SK-N-SH (cell line): ENCODE data around the gene ZSWIM7. TPM values are rescaled to one million over a fixed set of nuclear protein-coding genes. Genes with fewer than 3 reads are reported as not detected.
"Not testable (repeated sequence)": the region's sequence is repeated elsewhere in the genome, so short reads cannot be mapped to it uniquely, and the experiment has no call there.

Experiments used
- CTCF ChIA-PET: fragments of 300-600, 350-600 bp; formaldehyde crosslinking; extraction: SDS; loops from one replicate; lab custom pipeline; 2021; lab: Yijun Ruan, JAX
- POLR2A ChIA-PET: fragments of 350-600 bp; sonication (Branson Sonifier 250); formaldehyde crosslinking; extraction: SDS; loops from one replicate; lab custom pipeline; 2020; ENCODE audit warnings: antibody characterized with exemption, inconsistent platforms; lab: Yijun Ruan, JAX
- DNase-seq: peaks from one replicate; pipeline ENCODE4 v3.0.0; 2012
- H2AFZ ChIP-seq: fragments of 200-600 bp; sonication (generic); 2 replicates; pipeline ENCODE4 v1.8.1; 2016; ENCODE audit warnings: antibody characterized with exemption, mild to moderate bottlenecking, low read depth
- H3F3A ChIP-seq: fragments of 200-600 bp; sonication (generic); replicated peaks from 2 replicates; pipeline ENCODE3; 2016; ENCODE audit warnings: antibody characterized with exemption, mild to moderate bottlenecking; ENCODE audit not compliant: insufficient read depth
- H3K27ac ChIP-seq, 2 experiments: fragments of 200-500 bp in 1 of 2; fragments of 200-600 bp in 1 of 2; sonication (Bioruptor generic) in 1 of 2; sonication (generic), shearing (Covaris generic) in 1 of 2; 2 replicates each; pipeline versions ENCODE4 v1.5.1 to v1.6.1; 2014 to 2016; ENCODE audit warnings: low read depth in 2 of 2, inconsistent platforms in 1 of 2, low read length in 1 of 2, mild to moderate bottlenecking in 1 of 2, mixed read lengths in 1 of 2
- H3K27me3 ChIP-seq: fragments of 200-600 bp; sonication (generic), shearing (Covaris generic); 2 replicates; pipeline ENCODE4 v1.6.1; 2016; ENCODE audit warnings: mixed run types; ENCODE audit not compliant: insufficient read depth
- H3K36me3 ChIP-seq, 2 experiments: fragments of 200-500 bp in 1 of 2; fragments of 200-600 bp in 1 of 2; sonication (Bioruptor generic) in 1 of 2; sonication (generic) in 1 of 2; replicated peaks in 1 of 2; 2 replicates each; pipeline versions ENCODE3 to v1.5.1; 2014 to 2016; ENCODE audit warnings: low read length in 1 of 2, mild to moderate bottlenecking in 1 of 2; ENCODE audit not compliant: insufficient read depth in 2 of 2, control insufficient read depth in 1 of 2
- H3K4me1 ChIP-seq, 2 experiments: fragments of 200-500 bp in 1 of 2; fragments of 200-600 bp in 1 of 2; sonication (Bioruptor generic) in 1 of 2; sonication (generic), shearing (Covaris generic) in 1 of 2; 2 replicates each; pipeline versions ENCODE4 v1.5.1 to v1.6.1; 2014 to 2016; ENCODE audit warnings: low read depth in 1 of 2, low read length in 1 of 2, mixed run types in 1 of 2; ENCODE audit not compliant: insufficient read depth in 2 of 2, control insufficient read depth in 1 of 2
- H3K4me2 ChIP-seq: fragments of 200-600 bp; sonication (generic), shearing (Covaris generic); 2 replicates; pipeline ENCODE4 v1.6.1; 2017; ENCODE audit warnings: mixed run types
- H3K4me3 ChIP-seq, 2 experiments: fragments of 200-500 bp in 1 of 2; fragments of 200-600 bp in 1 of 2; sonication (Bioruptor generic) in 1 of 2; sonication (generic), shearing (Covaris generic) in 1 of 2; 2 replicates each; pipeline versions ENCODE4 v1.5.1 to v1.8.1; 2014 to 2016; ENCODE audit warnings: low read depth in 2 of 2, inconsistent platforms in 1 of 2, low read length in 1 of 2, mild to moderate bottlenecking in 1 of 2, mixed read lengths in 1 of 2, moderate library complexity in 1 of 2
- H3K79me2 ChIP-seq: fragments of 200-600 bp; sonication (generic); 2 replicates; pipeline ENCODE4 v1.8.1; 2017; ENCODE audit warnings: mild to moderate bottlenecking; ENCODE audit not compliant: insufficient read depth
- H3K9ac ChIP-seq: fragments of 200-600 bp; sonication (generic); 2 replicates; pipeline ENCODE4 v1.6.1; 2017; ENCODE audit warnings: mixed run types
- H3K9me2 ChIP-seq: fragments of 200-600 bp; sonication (generic); 2 replicates; pipeline ENCODE4 v1.6.1; 2017; ENCODE audit warnings: mixed run types
- H3K9me3 ChIP-seq: fragments of 200-600 bp; sonication (generic); 2 replicates; pipeline ENCODE4 v1.6.1; 2017; ENCODE audit warnings: mixed run types, mild to moderate bottlenecking, moderate library complexity
- H4K20me1 ChIP-seq: fragments of 200-600 bp; sonication (generic); 2 replicates; pipeline ENCODE4 v1.6.1; 2017; ENCODE audit warnings: mild to moderate bottlenecking, mixed run types; ENCODE audit not compliant: insufficient read depth
- CTCF ChIP-seq: fragments of 200-600 bp; sonication (generic); IDR thresholded peaks from 2 replicates; pipeline ENCODE4 v1.6.1; 2017; ENCODE audit warnings: antibody characterized with exemption, mild to moderate bottlenecking, moderate library complexity
- FOXJ3 ChIP-seq: sonication (generic); formaldehyde crosslinking; IDR thresholded peaks from 2 replicates; pipeline ENCODE4 v1.5.1; 2020; ENCODE audit warnings: mild to moderate bottlenecking, missing genetic modification reagents
- IRF3 ChIP-seq: fragments of 150-350 bp; IDR thresholded peaks from 2 replicates; pipeline ENCODE4 v1.6.1; 2016; ENCODE audit warnings: mild to moderate bottlenecking, low read depth, low read length
- MAX ChIP-seq: IDR thresholded peaks from 2 replicates; pipeline ENCODE4 v1.4.0; 2012; ENCODE audit warnings: low read depth
- NRF1 ChIP-seq: IDR thresholded peaks from 2 replicates; pipeline ENCODE4 v1.6.1; 2012; ENCODE audit warnings: low read depth, mild to moderate bottlenecking, low read length
- RFX5 ChIP-seq: IDR thresholded peaks from 2 replicates; pipeline ENCODE4 v1.6.1; 2012; ENCODE audit warnings: mild to moderate bottlenecking, improper control_type of control experiment, low read length
- USF2 ChIP-seq: fragments of 150-350 bp; IDR thresholded peaks from 2 replicates; pipeline ENCODE4 v1.6.1; 2017; ENCODE audit warnings: antibody characterized with exemption, low read length, low read depth, borderline replicate concordance
- ZBTB33 ChIP-seq: IDR thresholded peaks from 2 replicates; pipeline ENCODE4 v1.4.0; 2012; ENCODE audit warnings: low read depth, borderline replicate concordance
- WGBS: methylation state at CpG from one replicate; pipeline ENCODE4 v1.1.6; 2017; ENCODE audit warnings: low lambda C conversion rate; 5-methylcytosine and 5-hydroxymethylcytosine counted together
- polyA plus RNA-seq, 3 experiments: library from polyadenylated mRNA; depleted of rRNA; stranded (reverse); fragments of >200 nt; gene quantifications; 2 replicates each; pipeline ENCODE4 v1.2.3, GENCODE V29; 2012

Gene ZSWIM7
- polyA plus RNA-seq, 1 of the 3 experiments (the other 2 are of a cell fraction), result 63.3 TPM

GRCh38 chr17:15979013-15979412, 20.5 kb downstream of the ZSWIM7 start:
- POLR2A ChIA-PET, H3K4me3 ChIP-seq, H3K4me1 ChIP-seq, H3K79me2 ChIP-seq, H3F3A ChIP-seq, H4K20me1 ChIP-seq, H3K9ac ChIP-seq, H3K27ac ChIP-seq, DNase-seq, H3K4me2 ChIP-seq, H3K9me3 ChIP-seq, H2AFZ ChIP-seq, H3K9me2 ChIP-seq, CTCF ChIA-PET, H3K27me3 ChIP-seq: not testable (repeated sequence)
- H3K36me3 ChIP-seq, result peaks cover 20 to 36% of the 10 kb centered on the region in 2 experiments
- WGBS, result no CpG with 5 or more reads among the region's 4 CpGs

- no peak for DNase-seq
- Histone ChIP-seq H3K4me1 (peaks cover 0 to 6% of the 10 kb centered on the region in 2 experiments; a peak in 1 of 4 replicates), H3K27ac (no peak overlapping the region), H3K36me3 (peaks cover 18 to 36% of the 10 kb centered on the region in 2 experiments), H3F3A (peaks cover 5% of the 10 kb centered on the region), H3K4me2 (no peak overlapping the region), H2AFZ (no peak overlapping the region), H3K79me2 (no peaks in the 10 kb centered on the region), H3K27me3 (no peaks in the 10 kb centered on the region), H3K4me3 (no peak overlapping the region), H4K20me1 (no peaks in the 10 kb centered on the region), H3K9me2 (no peaks in the 10 kb centered on the region), H3K9ac (no peak overlapping the region), H3K9me3 (no peaks in the 10 kb centered on the region)
- WGBS, result 93% methylated on average over 1 of the region's 1 CpG
- CTCF ChIA-PET, result no interaction called here
- TF ChIP-seq ZBTB33 (no peak), RFX5 (no peak), USF2 (no peak), MAX (no peak), NRF1 (no peak)
- POLR2A ChIA-PET, result no interaction called here
These were observed 20.9 kb downstream of the ZSWIM7 start for GRCh38 chr17:15978606-15979005.

GRCh38 chr17:15977894-15978293, 21.6 kb downstream of the ZSWIM7 start:
- WGBS, result 97% methylated on average over 2 of the region's 2 CpGs
- peaks cover 5% of the 10 kb centered on the region for H3F3A ChIP-seq
- H3K27ac ChIP-seq, result no peak overlapping the region
- peaks cover 18 to 36% of the 10 kb centered on the region in 2 experiments for H3K36me3 ChIP-seq
- ChIA-PET POLR2A (no interaction called here), CTCF (no interaction called here)
- no peak overlapping the region for H3K9ac ChIP-seq
- no peaks in the 10 kb centered on the region for H3K79me2 ChIP-seq
- H3K27me3 ChIP-seq, result no peaks in the 10 kb centered on the region
- no peak overlapping the region for H3K4me2 ChIP-seq
- no peak overlapping the region for H3K4me3 ChIP-seq
- no peaks in the 10 kb centered on the region for H4K20me1 ChIP-seq
- H3K4me1 ChIP-seq, result peaks cover 0 to 6% of the 10 kb centered on the region in 2 experiments; a peak in 1 of 4 replicates
- TF ChIP-seq CTCF (0 out of 2 replicates have a peak, but pooled peaks have one; percentile 6), IRF3 (no peak), FOXJ3 (CRISPR knock-in tag) (no peak)
- H3K9me2 ChIP-seq, result no peaks in the 10 kb centered on the region
- no peaks in the 10 kb centered on the region for H3K9me3 ChIP-seq
- no peak overlapping the region for H2AFZ ChIP-seq
- DNase-seq, result no peak
